ENCODE results near the gene NPEPPS.
"Not testable (repeated sequence)": the region's sequence is repeated elsewhere in the genome, so short reads cannot be mapped to it uniquely, and the experiment has no call there.

- not testable (repeated sequence) for TF ChIP-seq EZH2 (IDR thresholded peaks at IDR 0.05; ENCODE audit: insufficient read depth, poor library complexity, severe bottlenecking); EZH2phosphoT487 (IDR thresholded peaks at IDR 0.05; ENCODE audit: insufficient read depth, low read depth)
Observed at GRCh38 chr17:47572561-47572960, 41.7 kb downstream of the NPEPPS start.

Data from GM23248 (cell line).